H1 (cell line): Measurements from ENCODE around the gene FBXW8.

Experiments used
- BRCA1 ChIP-seq: IDR thresholded peaks from 2 replicates; pipeline ENCODE4 v1.6.1; 2012; ENCODE audit warnings: low read depth, low read length, improper control_type of control experiment
- CTCF ChIP-seq, 3 experiments: IDR thresholded peaks; 1 replicate in 2 of 3; 2 replicates in 1 of 3; pipeline versions ENCODE4 v1.5.1 to v1.6.1; 2011; ENCODE audit warnings: low read length in 3 of 3, mild to moderate bottlenecking in 3 of 3, inconsistent platforms in 2 of 3, low read depth in 1 of 3, moderate library complexity in 1 of 3; ENCODE audit not compliant: insufficient read depth in 1 of 3; ENCODE audit errors: control extremely low read depth in 1 of 3
- EZH2 ChIP-seq: fragments of 200-600 bp; sonication (generic); IDR thresholded peaks from 2 replicates; pipeline ENCODE4 v1.7.1; 2012; ENCODE audit warnings: low read depth, mild to moderate bottlenecking, moderate library complexity, low read length, inconsistent platforms; ENCODE audit not compliant: severe bottlenecking
- TEAD4 ChIP-seq: IDR thresholded peaks from 2 replicates; pipeline ENCODE4 v1.6.1; 2012; ENCODE audit warnings: low read depth, low read length, inconsistent platforms, mixed read lengths

- TF ChIP-seq CTCF (IDR thresholded peaks at IDR 0.05; ENCODE audit: control extremely low read depth in 1 of 3, insufficient read depth in 1 of 3, low read depth in 1 of 3, low read length in 3 of 3) (no peak), EZH2 (no peak), TEAD4 (no peak), BRCA1 (no peak)
These were observed 73.3 kb downstream of the FBXW8 start for GRCh38 chr12:116984098-116984497.
